Ectodermal cell (in vitro differentiated cells): ENCODE results near the gene SKAP2.
"Not testable (repeated sequence)": the region's sequence is repeated elsewhere in the genome, so short reads cannot be mapped to it uniquely, and the experiment has no call there.

Source experiments
- H3K27ac ChIP-seq: 2 replicates; pipeline ENCODE4 v1.7.0; 2013; ENCODE audit warnings: mild to moderate bottlenecking, low read depth, low read length; ENCODE audit not compliant: insufficient read depth, poor library complexity, severe bottlenecking
- H3K27me3 ChIP-seq: 2 replicates; pipeline ENCODE4 v1.7.0; 2013; ENCODE audit warnings: mild to moderate bottlenecking, low read length; ENCODE audit not compliant: insufficient read depth, control insufficient read depth, poor library complexity, severe bottlenecking
- H3K36me3 ChIP-seq: one replicate; pipeline ENCODE4 v1.7.0; 2013; ENCODE audit warnings: low read length; ENCODE audit not compliant: control insufficient read depth, insufficient read depth
- H3K4me1 ChIP-seq: one replicate; pipeline ENCODE4 v1.7.0; 2013; ENCODE audit warnings: low read length; ENCODE audit not compliant: control insufficient read depth, insufficient read depth
- H3K4me3 ChIP-seq: 2 replicates; pipeline ENCODE4 v1.7.0; 2013; ENCODE audit warnings: low read depth, low read length, control low read depth; ENCODE audit not compliant: insufficient read depth
- H3K9me3 ChIP-seq: 2 replicates; pipeline ENCODE4 v1.7.0; 2013; ENCODE audit warnings: mild to moderate bottlenecking, low read length, moderate library complexity; ENCODE audit not compliant: control insufficient read depth
- WGBS, 2 experiments: methylation state at CpG; one replicate each; pipeline ENCODE4 v1.1.7; 2013; ENCODE audit warnings: missing lambda C conversion rate in 2 of 2; 5-methylcytosine and 5-hydroxymethylcytosine counted together

Gene SKAP2

GRCh38 chr7:26836793-26837192, 27.6 kb downstream of the SKAP2 start:
- not testable (repeated sequence) for H3K4me3 ChIP-seq, H3K27ac ChIP-seq, H3K27me3 ChIP-seq, H3K9me3 ChIP-seq, H3K4me1 ChIP-seq, H3K36me3 ChIP-seq
- WGBS, 2 experiments = 85 to 91% methylated on average over 3 of the region's 3 CpGs

GRCh38 chr7:26815426-26815825, 49.0 kb downstream of the SKAP2 start:
- WGBS, 2 experiments = 89% methylated on average over 2 of the region's 3 CpGs; no CpG with 5 or more reads in 1 of the 2 experiments

GRCh38 chr7:26813432-26813831, 51.0 kb downstream of the SKAP2 start:
- Histone ChIP-seq H3K27me3 (no peaks in the 10 kb centered on the region), H3K36me3 (no peaks in the 10 kb centered on the region), H3K9me3 (no peaks in the 10 kb centered on the region), H3K27ac (no peak overlapping the region), H3K4me3 (no peak overlapping the region), H3K4me1 (no peaks in the 10 kb centered on the region)
- WGBS, 2 experiments = 72 to 87% methylated on average over 2 of the region's 2 CpGs

More at GRCh38 chr7:26815426-26815825, 49.0 kb downstream of the SKAP2 start:
- Histone ChIP-seq H3K4me1 (no peaks in the 10 kb centered on the region), H3K27me3 (no peaks in the 10 kb centered on the region), H3K27ac (no peak overlapping the region), H3K4me3 (no peak overlapping the region), H3K36me3 (no peaks in the 10 kb centered on the region), H3K9me3 (no peaks in the 10 kb centered on the region)

- Histone ChIP-seq H3K36me3 (no peaks in the 10 kb centered on the region), H3K27ac (no peak overlapping the region), H3K9me3 (no peaks in the 10 kb centered on the region), H3K4me1 (no peaks in the 10 kb centered on the region), H3K27me3 (no peaks in the 10 kb centered on the region), H3K4me3 (no peak overlapping the region)
- WGBS, 2 experiments = 94 to 100% methylated on average over 2 of the region's 2 CpGs
These were observed 69.8 kb downstream of the SKAP2 start for GRCh38 chr7:26794541-26794940.

- no peaks in the 10 kb centered on the region for H3K4me1 ChIP-seq
- no peak overlapping the region for H3K27ac ChIP-seq
- H3K4me3 ChIP-seq = no peak overlapping the region
- no peaks in the 10 kb centered on the region for H3K9me3 ChIP-seq
- no peaks in the 10 kb centered on the region for H3K36me3 ChIP-seq
- no peaks in the 10 kb centered on the region for H3K27me3 ChIP-seq
These were observed 71.8 kb downstream of the SKAP2 start for GRCh38 chr7:26792576-26792975.

GRCh38 chr7:26792006-26792405, 72.4 kb downstream of the SKAP2 start:
- Histone ChIP-seq H3K9me3 (no peaks in the 10 kb centered on the region), H3K4me1 (no peaks in the 10 kb centered on the region), H3K4me3 (no peak overlapping the region), H3K27me3 (no peaks in the 10 kb centered on the region), H3K27ac (no peak overlapping the region), H3K36me3 (no peaks in the 10 kb centered on the region)

GRCh38 chr7:26789481-26790184, 74.8 kb downstream of the SKAP2 start:
- no peak overlapping the region for H3K4me3 ChIP-seq
- no peaks in the 10 kb centered on the region for H3K9me3 ChIP-seq
- H3K36me3 ChIP-seq = no peaks in the 10 kb centered on the region
- H3K27ac ChIP-seq = no peak overlapping the region
- H3K27me3 ChIP-seq = no peaks in the 10 kb centered on the region
- no peaks in the 10 kb centered on the region for H3K4me1 ChIP-seq
- 94 to 100% methylated on average over 5 of the region's 5 CpGs for WGBS, 2 experiments

GRCh38 chr7:26787701-26788100, 76.7 kb downstream of the SKAP2 start:
- Histone ChIP-seq H3K9me3 (no peaks in the 10 kb centered on the region), H3K27ac (no peak overlapping the region), H3K4me1 (no peaks in the 10 kb centered on the region), H3K36me3 (no peaks in the 10 kb centered on the region), H3K27me3 (no peaks in the 10 kb centered on the region), H3K4me3 (no peak overlapping the region)
- WGBS, 2 experiments = 79 to 81% methylated on average over 6 of the region's 6 CpGs

- 22 to 45% methylated on average over 3 of the region's 3 CpGs for WGBS, 2 experiments
- Histone ChIP-seq H3K27ac (no peak overlapping the region), H3K27me3 (no peaks in the 10 kb centered on the region), H3K4me1 (no peaks in the 10 kb centered on the region), H3K36me3 (no peaks in the 10 kb centered on the region), H3K4me3 (no peak overlapping the region), H3K9me3 (no peaks in the 10 kb centered on the region)
These were observed 80.3 kb downstream of the SKAP2 start for GRCh38 chr7:26784118-26784517.

GRCh38 chr7:26782501-26782900, 81.9 kb downstream of the SKAP2 start:
- 96% methylated on average over 2 of the region's 2 CpGs for WGBS, 2 experiments
- H3K36me3 ChIP-seq = no peaks in the 10 kb centered on the region
- H3K27ac ChIP-seq = no peak overlapping the region
- H3K4me1 ChIP-seq = no peaks in the 10 kb centered on the region
- H3K27me3 ChIP-seq = no peaks in the 10 kb centered on the region
- H3K4me3 ChIP-seq = no peak overlapping the region
- no peaks in the 10 kb centered on the region for H3K9me3 ChIP-seq
